Left cardiac atrium (tissue), 4 donors: Measurements from ENCODE around the gene MCHR1. TPM values are rescaled to one million over a fixed set of nuclear protein-coding genes. Genes with fewer than 3 reads are reported as not detected.
"Not testable (repeated sequence)": the region's sequence is repeated elsewhere in the genome, so short reads cannot be mapped to it uniquely, and the experiment has no call there.

Source experiments
- ATAC-seq, 2 donors: fragments of 200-7000 bp; cut with Tn5 transposase; one replicate each; pipeline ENCODE4 v1.9.1; 2020; ENCODE audit warnings: mild to moderate bottlenecking in 2 of 2, moderate library complexity in 2 of 2
- DNase-seq: peaks from one replicate; pipeline ENCODE4 v3.0.0-alpha.2; 2020
- intact Hi-C, 2 donors: fragments of 100-400 bp; cut with DNase I; formaldehyde crosslinking; loops; one replicate each; pipeline versions ENCODE4 v1.14.1 to v1.15.1; 2022 to 2023
- total RNA-seq, 2 donors: library from RNA; stranded (reverse); fragmentation: NEBNext Ultra II Directional; extraction: Animal tissue kit (Norgen Biotek cat#: 25700); gene quantifications; one replicate each; pipeline ENCODE4 v1.2.1, GENCODE V29; 2021
- donor health status: DM: no; HTN: yes; CAD: no.
- donor health status: DM: no; HTN: yes; CAD: no; lungs with severe emphysema.
- donor health status: DM: yes; HTN: yes; CAD: no.
- donor health status: Dilated cardiomyopathy.

MCHR1 gene
- total RNA-seq, 2 donors from 2014 or later, result 0.21 TPM

- intact Hi-C loops, result no loop called here
- DNase-seq (no peak), ATAC-seq (no peak)
Measured at GRCh38 chr22:40653361-40653760, 25.9 kb upstream of the MCHR1 start.

- intact Hi-C loops, result no loop called here
- DNase-seq (peak; percentile 48), ATAC-seq (peak; percentile 27 to 41)
Measured at GRCh38 chr22:40654522-40655167, 24.6 kb upstream of the MCHR1 start.

- intact Hi-C loops, DNase-seq, ATAC-seq: not testable (repeated sequence)
Measured at GRCh38 chr22:40655941-40656340, 23.3 kb upstream of the MCHR1 start.

GRCh38 chr22:40656651-40657050 lies 22.6 kb upstream of the MCHR1 start:
- intact Hi-C loops, DNase-seq, ATAC-seq: not testable (repeated sequence)

- DNase-seq, result no peak
- ATAC-seq, result no peak
- intact Hi-C loops, result no loop called here
Measured at GRCh38 chr22:40659166-40659565, 20.1 kb upstream of the MCHR1 start.

GRCh38 chr22:40660730-40661129 lies 18.6 kb upstream of the MCHR1 start:
- intact Hi-C loops, result no loop called here
- ATAC-seq (no peak), DNase-seq (no peak)

- ATAC-seq (no peak), DNase-seq (no peak)
Measured at GRCh38 chr22:40661671-40662070, 17.6 kb upstream of the MCHR1 start.

GRCh38 chr22:40665312-40665711 lies 14.0 kb upstream of the MCHR1 start:
- DNase-seq (peak; percentile 72), ATAC-seq (peak; percentile 85 to 90)
- intact Hi-C loops, result no loop called here

More at GRCh38 chr22:40661671-40662070, 17.6 kb upstream of the MCHR1 start:
- intact Hi-C loops, result no loop called here

GRCh38 chr22:40666151-40666848 lies 13.0 kb upstream of the MCHR1 start:
- intact Hi-C loops, result no loop called here
- peak; percentile 74 to 79 for ATAC-seq

GRCh38 chr22:40668611-40669411 lies 10.5 kb upstream of the MCHR1 start:
- intact Hi-C loops, result no loop called here
- peak in 1 of 2 donors; percentile 27 for ATAC-seq
- no peak for DNase-seq

More at GRCh38 chr22:40666151-40666848, 13.0 kb upstream of the MCHR1 start:
- peak; percentile 69 for DNase-seq

- intact Hi-C loops, result no loop called here
- ATAC-seq, result no peak
Measured at GRCh38 chr22:40670058-40670457, 9.2 kb upstream of the MCHR1 start.

GRCh38 chr22:40671369-40671768 lies 7.9 kb upstream of the MCHR1 start:
- intact Hi-C loops, result no loop called here
- DNase-seq (no peak), ATAC-seq (no peak)

More at GRCh38 chr22:40670058-40670457, 9.2 kb upstream of the MCHR1 start:
- no peak for DNase-seq

GRCh38 chr22:40671796-40672360 lies 7.4 kb upstream of the MCHR1 start:
- ATAC-seq, result no peak
- intact Hi-C loops, result no loop called here
- DNase-seq, result no peak

- intact Hi-C loops, result no loop called here
- ATAC-seq, result no peak
Measured at GRCh38 chr22:40673017-40673416, 6.3 kb upstream of the MCHR1 start.

GRCh38 chr22:40674274-40674673 lies 5.0 kb upstream of the MCHR1 start:
- intact Hi-C loops, result no loop called here
- no peak for DNase-seq
- ATAC-seq, result no peak

More at GRCh38 chr22:40673017-40673416, 6.3 kb upstream of the MCHR1 start:
- no peak for DNase-seq

GRCh38 chr22:40676166-40676565 lies 3.1 kb upstream of the MCHR1 start:
- ATAC-seq, DNase-seq, intact Hi-C loops: not testable (repeated sequence)

GRCh38 chr22:40676644-40677043 lies 2.6 kb upstream of the MCHR1 start:
- DNase-seq, result no peak
- intact Hi-C loops, result no loop called here
- ATAC-seq, result no peak

GRCh38 chr22:40678493-40679248 lies 613 bp upstream of the MCHR1 start:
- intact Hi-C loops, result no loop called here
- DNase-seq, result no peak
- no peak for ATAC-seq
